AG10803 (cell line): ENCODE measurements around the gene RAP1GAP.

Source experiments
- DNase-seq: peaks from one replicate; pipeline ENCODE4 v3.0.0; 2010; ENCODE audit warnings: low read depth
- H3K4me3 ChIP-seq: 2 replicates; pipeline ENCODE4 v1.5.1; 2011; ENCODE audit warnings: mild to moderate bottlenecking, low read length, control low read depth
- CTCF ChIP-seq: conservative IDR thresholded peaks from 2 replicates; pipeline ENCODE4 v1.5.1; 2011; ENCODE audit warnings: mild to moderate bottlenecking, low read length, control low read depth, inconsistent platforms

RAP1GAP gene

GRCh38 chr1:21630571-21631343 lies 38.4 kb downstream of the RAP1GAP start:
- TF ChIP-seq CTCF = no peak
- peak; percentile 8 for DNase-seq

GRCh38 chr1:21629971-21630370 lies 39.2 kb downstream of the RAP1GAP start:
- no peak for TF ChIP-seq CTCF
- no peak overlapping the region for H3K4me3 ChIP-seq
- no peak for DNase-seq

More at GRCh38 chr1:21630571-21631343, 38.4 kb downstream of the RAP1GAP start:
- H3K4me3 ChIP-seq = no peak overlapping the region

- H3K4me3 ChIP-seq = no peak overlapping the region
- DNase-seq = no peak
- no peak for TF ChIP-seq CTCF
These were observed 40.3 kb downstream of the RAP1GAP start for GRCh38 chr1:21628798-21629393.

- DNase-seq = no peak
- H3K4me3 ChIP-seq = no peak overlapping the region
- no peak for TF ChIP-seq CTCF
These were observed 42.2 kb downstream of the RAP1GAP start for GRCh38 chr1:21626921-21627339.

- DNase-seq = no peak
- H3K4me3 ChIP-seq = no peak overlapping the region
- TF ChIP-seq CTCF = no peak
These were observed 43.6 kb downstream of the RAP1GAP start for GRCh38 chr1:21625390-21626190.

GRCh38 chr1:21624571-21625389 lies 44.4 kb downstream of the RAP1GAP start:
- TF ChIP-seq CTCF = no peak
- H3K4me3 ChIP-seq = no peak overlapping the region
- DNase-seq = peak; percentile 45
